NB4 (cell line): ENCODE results near the gene CAMTA2.

ENCODE experiments used
- CTCF ChIP-seq: IDR thresholded peaks from one replicate; pipeline ENCODE4 v1.5.1; 2012; ENCODE audit warnings: low read depth, low read length
- POLR2A ChIP-seq: IDR thresholded peaks from 2 replicates; pipeline ENCODE4 v1.6.1; 2011; ENCODE audit warnings: mild to moderate bottlenecking; ENCODE audit not compliant: insufficient read length; ENCODE audit errors: extremely low read depth

- TF ChIP-seq POLR2A, result no peak
- TF ChIP-seq CTCF, result no peak
These were observed 32.4 kb downstream of the CAMTA2 start for GRCh38 chr17:4955091-4955490.
